K562 (cell line): ENCODE data around the gene HOXB3. TPM values are rescaled to one million over a fixed set of nuclear protein-coding genes. Genes with fewer than 3 reads are reported as not detected.

Experiments used
- ATF2 ChIP-seq: sonication (generic); formaldehyde crosslinking; IDR thresholded peaks from 2 replicates; pipeline ENCODE4 v1.8.1; 2022; ENCODE audit warnings: missing genetic modification reagents
- ATF6 ChIP-seq: sonication (generic); formaldehyde crosslinking; IDR thresholded peaks from 2 replicates; pipeline ENCODE4 v1.4.0; 2020; ENCODE audit warnings: mild to moderate bottlenecking, missing genetic modification reagents
- BRD4 ChIP-seq: fragments of 200-600 bp; sonication (generic); IDR thresholded peaks from 2 replicates; pipeline ENCODE4 v1.6.1; 2017; ENCODE audit warnings: inconsistent platforms
- CBX3 ChIP-seq, 2 experiments: IDR thresholded peaks; 1 replicate in 1 of 2; 2 replicates in 1 of 2; pipeline ENCODE4 v1.6.1; 2012; ENCODE audit warnings: inconsistent platforms in 2 of 2, low read length in 2 of 2, borderline replicate concordance in 1 of 2, control low read depth in 1 of 2
- E2F1 ChIP-seq: sonication (generic); formaldehyde crosslinking; IDR thresholded peaks from 2 replicates; pipeline ENCODE4 v1.8.1; 2023; ENCODE audit warnings: mild to moderate bottlenecking, missing genetic modification reagents, moderate library complexity
- E2F6 ChIP-seq, 2 experiments: IDR thresholded peaks; 2 replicates each; pipeline ENCODE4 v1.6.1; 2011; ENCODE audit warnings: borderline replicate concordance in 1 of 2, control low read depth in 1 of 2, low read depth in 1 of 2, low read length in 1 of 2, mild to moderate bottlenecking in 1 of 2, mixed read lengths in 1 of 2, moderate library complexity in 1 of 2; ENCODE audit not compliant: insufficient read depth in 1 of 2, insufficient read length in 1 of 2, poor library complexity in 1 of 2, severe bottlenecking in 1 of 2; ENCODE audit errors: extremely low read depth in 1 of 2
- EHMT2 ChIP-seq: fragments of 450-650 bp; IDR thresholded peaks from 2 replicates; pipeline ENCODE4 v1.6.1; 2018; ENCODE audit warnings: antibody characterized with exemption
- GTF2B ChIP-seq: IDR thresholded peaks from 2 replicates; pipeline ENCODE4 v1.6.1; 2011; ENCODE audit not compliant: insufficient read length; ENCODE audit errors: extremely low read depth
- NCOA1 ChIP-seq: fragments of 450-650 bp; IDR thresholded peaks from 2 replicates; pipeline ENCODE4 v1.6.1; 2016; ENCODE audit warnings: low read depth
- NR3C1 ChIP-seq: sonication (generic); formaldehyde crosslinking; IDR thresholded peaks from 2 replicates; pipeline ENCODE4 v1.8.1; 2022; ENCODE audit warnings: missing genetic modification reagents
- NRF1 ChIP-seq, 2 experiments: fragments of 450-650 bp; IDR thresholded peaks in 1 of 2; conservative IDR thresholded peaks in 1 of 2; 2 replicates each; pipeline ENCODE4 v1.6.1; 2014; ENCODE audit warnings: mild to moderate bottlenecking in 2 of 2
- POLR2H ChIP-seq: IDR thresholded peaks from 2 replicates; pipeline ENCODE4 v1.6.1; 2016; ENCODE audit warnings: missing genetic modification characterization, low read depth, mild to moderate bottlenecking, control low read depth, missing compliant biosample characterization, moderate library complexity
- RBM17 ChIP-seq: fragments of 200-400 bp; formaldehyde crosslinking; IDR thresholded peaks from 2 replicates; pipeline ENCODE4 v1.6.1; 2017; ENCODE audit warnings: low read depth, mild to moderate bottlenecking, low read length, borderline replicate concordance
- SETDB1 ChIP-seq: IDR thresholded peaks from one replicate; pipeline ENCODE4 v1.6.1; 2012; ENCODE audit warnings: low read length, control low read depth, inconsistent platforms
- TEAD4 ChIP-seq, 2 experiments: sonication (generic) in 1 of 2; formaldehyde crosslinking in 1 of 2; IDR thresholded peaks; 2 replicates each; pipeline versions ENCODE4 v1.6.1 to v1.8.0; 2012 to 2022; ENCODE audit warnings: borderline replicate concordance in 1 of 2, inconsistent platforms in 1 of 2, low read length in 1 of 2, mild to moderate bottlenecking in 1 of 2, missing genetic modification reagents in 1 of 2
- WHSC1 ChIP-seq: IDR thresholded peaks from one replicate; pipeline ENCODE4 v1.6.1; 2012; ENCODE audit warnings: low read length, control low read depth, inconsistent platforms
- ZNF239 ChIP-seq: fragments of 250-450 bp; sonication (Bioruptor Pico); IDR thresholded peaks from 2 replicates; pipeline ENCODE4 v1.4.0; 2020; ENCODE audit warnings: mild to moderate bottlenecking
- ZNF445 ChIP-seq: fragments of 250-450 bp; sonication (Bioruptor Pico); IDR thresholded peaks from 2 replicates; pipeline ENCODE4 v1.4.0; 2020; ENCODE audit warnings: low read depth, mild to moderate bottlenecking, moderate library complexity
- ZNF507 ChIP-seq: conservative IDR thresholded peaks from 2 replicates; pipeline ENCODE4 v1.6.1; 2017; ENCODE audit warnings: missing genetic modification characterization, missing compliant biosample characterization
- ZNF586 ChIP-seq: fragments of 450-650 bp; formaldehyde crosslinking; conservative IDR thresholded peaks from 2 replicates; pipeline ENCODE4 v1.4.0; 2020; ENCODE audit warnings: mild to moderate bottlenecking, moderate library complexity
- polyA plus RNA-seq, 8 experiments: library from polyadenylated mRNA; depleted of rRNA in 4 of 8; stranded (reverse) in 5 of 8; unstranded in 3 of 8; fragments of >200 nt; fragmentation: Nextera tagmentation in 2 of 8; fragmentation: Illumina TruSeq in 1 of 8; extraction: Ambion mirVana in 2 of 8; extraction: Trizol in 1 of 8; gene quantifications; 2 replicates each; pipeline versions ENCODE4 v1.2.1 to v1.2.3, GENCODE V29; 2011 to 2014; ENCODE audit warnings: inconsistent platforms in 1 of 8, missing spikeins in 1 of 8
- total RNA-seq, 7 experiments: library from RNA; depleted of rRNA in 6 of 7; stranded (reverse); fragments of >200 nt in 6 of 7; fragmentation: Illumina TruSeq in 2 of 7; extraction: Trizol in 2 of 7; gene quantifications; 2 replicates each; pipeline versions ENCODE4 v1.2.1 to v1.2.3, GENCODE V29; 2011 to 2021; ENCODE audit warnings: low replicate concordance in 1 of 7

The HOXB3 gene
- total and polyA plus RNA-seq, 9 of the 15 experiments (the other 6 are each of a cell fraction or from before 2014, with no cell fraction given): 2.4 to 41.3 (median 20.2) TPM

GRCh38 chr17:48500435-48501426 lies 89.3 kb downstream of the HOXB3 start (continued):
- no peak for TF ChIP-seq E2F6 (IDR thresholded peaks at IDR 0.05; ENCODE audit: borderline replicate concordance in 1 of 2, extremely low read depth in 1 of 2, insufficient read depth in 1 of 2, insufficient read length in 1 of 2, low read depth in 1 of 2, low read length in 1 of 2, poor library complexity in 1 of 2, severe bottlenecking in 1 of 2)
- TF ChIP-seq NCOA1: no peak
- TF ChIP-seq WHSC1: no peak
- peak in 1 of 2 experiments; percentile 7; a peak in 1 of 4 replicates for TF ChIP-seq NRF1 (conservative IDR thresholded peaks at IDR 0.05 in 1 of 2, IDR thresholded peaks at IDR 0.05 in 1 of 2)
- 0 out of 2 replicates have a peak, but pooled peaks have one; percentile 23 for TF ChIP-seq TEAD4 (IDR thresholded peaks at IDR 0.05; ENCODE audit: low read length)
- TF ChIP-seq TEAD4 (CRISPR knock-in tag; IDR thresholded peaks at IDR 0.05; ENCODE audit: borderline replicate concordance): no peak
- no peak for TF ChIP-seq SETDB1
- TF ChIP-seq RBM17: no peak
- TF ChIP-seq EHMT2: no peak
- no peak for TF ChIP-seq POLR2H
- no peak for TF ChIP-seq E2F1 (CRISPR knock-in tag)
- no peak for TF ChIP-seq NR3C1 (CRISPR knock-in tag)
- no peak for TF ChIP-seq ZNF507 (tag)
- TF ChIP-seq ZNF239: no peak
- no peak for TF ChIP-seq ZNF586 (CRISPR knock-in tag)
- no peak for TF ChIP-seq GTF2B
- no peak for TF ChIP-seq ATF6 (CRISPR knock-in tag)
- no peak for TF ChIP-seq BRD4
- TF ChIP-seq ATF2 (CRISPR knock-in tag): no peak
- TF ChIP-seq ZNF445 (CRISPR knock-in tag): no peak
- TF ChIP-seq CBX3 (IDR thresholded peaks at IDR 0.05; ENCODE audit: borderline replicate concordance in 1 of 2, low read length in 2 of 2): no peak
